Measurements from ENCODE around the gene ANTXR2. TPM values are rescaled to one million over a fixed set of nuclear protein-coding genes. Genes with fewer than 3 reads are reported as not detected.

Gene ANTXR2
- total and polyA plus RNA-seq, 9 of the 15 experiments (the other 6 are each of a cell fraction or from before 2014, with no cell fraction given): 10.1 to 83.8 (median 60.3) TPM

DNA sequence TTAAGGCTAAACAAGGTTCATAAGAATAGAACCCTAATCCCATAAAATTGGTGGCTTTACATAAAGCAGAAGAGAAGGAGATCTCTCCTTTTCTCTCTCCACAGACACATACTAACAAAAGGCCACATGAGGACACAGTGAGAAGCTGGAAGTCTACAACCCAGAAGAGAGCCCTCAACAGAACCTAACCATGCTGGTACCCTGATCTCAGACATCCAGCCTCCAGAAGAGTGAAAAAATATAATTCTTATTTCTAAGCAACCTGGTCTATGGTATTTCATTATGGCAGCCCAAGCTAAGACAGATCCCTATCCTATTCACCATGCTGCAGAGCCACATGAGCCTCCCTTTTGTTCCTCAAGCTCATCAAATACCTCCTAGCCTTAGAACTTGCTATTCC, 195.5 kb downstream of the ANTXR2 start:
- CTCF ChIA-PET (ENCODE audit: low intra/inter-chr PET ratio): no interaction called here
- POLR2A ChIA-PET: no interaction called here
- no TSS peak for BruUV-seq (replicated peaks)
- no peak overlapping the region for H3K4me3 ChIP-seq
- H2AFZ ChIP-seq (ENCODE audit: low read depth, low read length): no peak overlapping the region
- no peak for FAIRE-seq
- no peak for DNase-seq (ENCODE audit: extremely low read depth in 1 of 4, low spot score in 3 of 4)
- no peaks in the 10 kb centered on the region for H3K27me3 ChIP-seq (ENCODE audit: control insufficient read depth in 2 of 2, insufficient read depth in 2 of 2, low read length in 2 of 2)
- H3K36me3 ChIP-seq (ENCODE audit: control insufficient read depth, insufficient read depth, low read length): no peaks in the 10 kb centered on the region
- in situ Hi-C loops (cut with MboI) (no loop called here), intact Hi-C loops (cut with micrococcal nuclease) (no loop called here)
- H3K79me2 ChIP-seq (ENCODE audit: control insufficient read depth, insufficient read depth, low read length): no peaks in the 10 kb centered on the region
- no peaks in the 10 kb centered on the region for H3K9me1 ChIP-seq (ENCODE audit: control insufficient read depth, insufficient read depth, low read length)
- ATAC-seq: no peak
- H3K27ac ChIP-seq (ENCODE audit: extremely low read depth, low read depth, low read length): no peak overlapping the region
- H3K4me2 ChIP-seq (ENCODE audit: insufficient read depth, low read length): no peak overlapping the region
- 0 out of 2 replicates have a peak, but pooled peaks cover 2% of the 10 kb centered on the region for H3K9me3 ChIP-seq (replicated peaks; ENCODE audit: control insufficient read depth, insufficient read depth, low read depth, low read length)
- no peaks in the 10 kb centered on the region for H4K20me1 ChIP-seq (replicated peaks; ENCODE audit: control insufficient read depth, insufficient read depth, low read length)
- no peaks in the 10 kb centered on the region for H3K4me1 ChIP-seq (replicated peaks in 1 of 2; ENCODE audit: control insufficient read depth in 2 of 2, insufficient read depth in 2 of 2, low read length in 2 of 2)
- no peak overlapping the region for H3K9ac ChIP-seq (ENCODE audit: insufficient read depth in 1 of 2, low read depth in 2 of 2, low read length in 2 of 2)
- no peak for TF ChIP-seq MED1 (CRISPR knock-in tag; IDR thresholded peaks at IDR 0.05; ENCODE audit: borderline replicate concordance)
- TF ChIP-seq U2AF2 (optimal IDR thresholded peaks at IDR 0.05; ENCODE audit: low read depth, low read length): no peak
- TF ChIP-seq, protein P1, sequence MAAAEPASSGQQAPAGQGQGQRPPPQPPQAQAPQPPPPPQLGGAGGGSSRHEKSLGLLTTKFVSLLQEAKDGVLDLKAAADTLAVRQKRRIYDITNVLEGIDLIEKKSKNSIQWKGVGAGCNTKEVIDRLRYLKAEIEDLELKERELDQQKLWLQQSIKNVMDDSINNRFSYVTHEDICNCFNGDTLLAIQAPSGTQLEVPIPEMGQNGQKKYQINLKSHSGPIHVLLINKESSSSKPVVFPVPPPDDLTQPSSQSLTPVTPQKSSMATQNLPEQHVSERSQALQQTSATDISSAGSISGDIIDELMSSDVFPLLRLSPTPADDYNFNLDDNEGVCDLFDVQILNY (CRISPR knock-in tag; IDR thresholded peaks at IDR 0.05): no peak
- TF ChIP-seq SMARCA5 (IDR thresholded peaks at IDR 0.05): no peak
- no peak for TF ChIP-seq KDM2B (CRISPR knock-in tag; IDR thresholded peaks at IDR 0.05)
- no peak for TF ChIP-seq PTRF (tag; IDR thresholded peaks at IDR 0.05)
- no peak for TF ChIP-seq POLR3A (IDR thresholded peaks at IDR 0.05; ENCODE audit: borderline replicate concordance, extremely low read depth, insufficient read depth, insufficient read length)
- no peak for TF ChIP-seq NFE2 (IDR thresholded peaks at IDR 0.05; ENCODE audit: low read depth)
- no peak for TF ChIP-seq SMARCC2 (IDR thresholded peaks at IDR 0.05; ENCODE audit: low read depth)
- TF ChIP-seq, protein P2, sequence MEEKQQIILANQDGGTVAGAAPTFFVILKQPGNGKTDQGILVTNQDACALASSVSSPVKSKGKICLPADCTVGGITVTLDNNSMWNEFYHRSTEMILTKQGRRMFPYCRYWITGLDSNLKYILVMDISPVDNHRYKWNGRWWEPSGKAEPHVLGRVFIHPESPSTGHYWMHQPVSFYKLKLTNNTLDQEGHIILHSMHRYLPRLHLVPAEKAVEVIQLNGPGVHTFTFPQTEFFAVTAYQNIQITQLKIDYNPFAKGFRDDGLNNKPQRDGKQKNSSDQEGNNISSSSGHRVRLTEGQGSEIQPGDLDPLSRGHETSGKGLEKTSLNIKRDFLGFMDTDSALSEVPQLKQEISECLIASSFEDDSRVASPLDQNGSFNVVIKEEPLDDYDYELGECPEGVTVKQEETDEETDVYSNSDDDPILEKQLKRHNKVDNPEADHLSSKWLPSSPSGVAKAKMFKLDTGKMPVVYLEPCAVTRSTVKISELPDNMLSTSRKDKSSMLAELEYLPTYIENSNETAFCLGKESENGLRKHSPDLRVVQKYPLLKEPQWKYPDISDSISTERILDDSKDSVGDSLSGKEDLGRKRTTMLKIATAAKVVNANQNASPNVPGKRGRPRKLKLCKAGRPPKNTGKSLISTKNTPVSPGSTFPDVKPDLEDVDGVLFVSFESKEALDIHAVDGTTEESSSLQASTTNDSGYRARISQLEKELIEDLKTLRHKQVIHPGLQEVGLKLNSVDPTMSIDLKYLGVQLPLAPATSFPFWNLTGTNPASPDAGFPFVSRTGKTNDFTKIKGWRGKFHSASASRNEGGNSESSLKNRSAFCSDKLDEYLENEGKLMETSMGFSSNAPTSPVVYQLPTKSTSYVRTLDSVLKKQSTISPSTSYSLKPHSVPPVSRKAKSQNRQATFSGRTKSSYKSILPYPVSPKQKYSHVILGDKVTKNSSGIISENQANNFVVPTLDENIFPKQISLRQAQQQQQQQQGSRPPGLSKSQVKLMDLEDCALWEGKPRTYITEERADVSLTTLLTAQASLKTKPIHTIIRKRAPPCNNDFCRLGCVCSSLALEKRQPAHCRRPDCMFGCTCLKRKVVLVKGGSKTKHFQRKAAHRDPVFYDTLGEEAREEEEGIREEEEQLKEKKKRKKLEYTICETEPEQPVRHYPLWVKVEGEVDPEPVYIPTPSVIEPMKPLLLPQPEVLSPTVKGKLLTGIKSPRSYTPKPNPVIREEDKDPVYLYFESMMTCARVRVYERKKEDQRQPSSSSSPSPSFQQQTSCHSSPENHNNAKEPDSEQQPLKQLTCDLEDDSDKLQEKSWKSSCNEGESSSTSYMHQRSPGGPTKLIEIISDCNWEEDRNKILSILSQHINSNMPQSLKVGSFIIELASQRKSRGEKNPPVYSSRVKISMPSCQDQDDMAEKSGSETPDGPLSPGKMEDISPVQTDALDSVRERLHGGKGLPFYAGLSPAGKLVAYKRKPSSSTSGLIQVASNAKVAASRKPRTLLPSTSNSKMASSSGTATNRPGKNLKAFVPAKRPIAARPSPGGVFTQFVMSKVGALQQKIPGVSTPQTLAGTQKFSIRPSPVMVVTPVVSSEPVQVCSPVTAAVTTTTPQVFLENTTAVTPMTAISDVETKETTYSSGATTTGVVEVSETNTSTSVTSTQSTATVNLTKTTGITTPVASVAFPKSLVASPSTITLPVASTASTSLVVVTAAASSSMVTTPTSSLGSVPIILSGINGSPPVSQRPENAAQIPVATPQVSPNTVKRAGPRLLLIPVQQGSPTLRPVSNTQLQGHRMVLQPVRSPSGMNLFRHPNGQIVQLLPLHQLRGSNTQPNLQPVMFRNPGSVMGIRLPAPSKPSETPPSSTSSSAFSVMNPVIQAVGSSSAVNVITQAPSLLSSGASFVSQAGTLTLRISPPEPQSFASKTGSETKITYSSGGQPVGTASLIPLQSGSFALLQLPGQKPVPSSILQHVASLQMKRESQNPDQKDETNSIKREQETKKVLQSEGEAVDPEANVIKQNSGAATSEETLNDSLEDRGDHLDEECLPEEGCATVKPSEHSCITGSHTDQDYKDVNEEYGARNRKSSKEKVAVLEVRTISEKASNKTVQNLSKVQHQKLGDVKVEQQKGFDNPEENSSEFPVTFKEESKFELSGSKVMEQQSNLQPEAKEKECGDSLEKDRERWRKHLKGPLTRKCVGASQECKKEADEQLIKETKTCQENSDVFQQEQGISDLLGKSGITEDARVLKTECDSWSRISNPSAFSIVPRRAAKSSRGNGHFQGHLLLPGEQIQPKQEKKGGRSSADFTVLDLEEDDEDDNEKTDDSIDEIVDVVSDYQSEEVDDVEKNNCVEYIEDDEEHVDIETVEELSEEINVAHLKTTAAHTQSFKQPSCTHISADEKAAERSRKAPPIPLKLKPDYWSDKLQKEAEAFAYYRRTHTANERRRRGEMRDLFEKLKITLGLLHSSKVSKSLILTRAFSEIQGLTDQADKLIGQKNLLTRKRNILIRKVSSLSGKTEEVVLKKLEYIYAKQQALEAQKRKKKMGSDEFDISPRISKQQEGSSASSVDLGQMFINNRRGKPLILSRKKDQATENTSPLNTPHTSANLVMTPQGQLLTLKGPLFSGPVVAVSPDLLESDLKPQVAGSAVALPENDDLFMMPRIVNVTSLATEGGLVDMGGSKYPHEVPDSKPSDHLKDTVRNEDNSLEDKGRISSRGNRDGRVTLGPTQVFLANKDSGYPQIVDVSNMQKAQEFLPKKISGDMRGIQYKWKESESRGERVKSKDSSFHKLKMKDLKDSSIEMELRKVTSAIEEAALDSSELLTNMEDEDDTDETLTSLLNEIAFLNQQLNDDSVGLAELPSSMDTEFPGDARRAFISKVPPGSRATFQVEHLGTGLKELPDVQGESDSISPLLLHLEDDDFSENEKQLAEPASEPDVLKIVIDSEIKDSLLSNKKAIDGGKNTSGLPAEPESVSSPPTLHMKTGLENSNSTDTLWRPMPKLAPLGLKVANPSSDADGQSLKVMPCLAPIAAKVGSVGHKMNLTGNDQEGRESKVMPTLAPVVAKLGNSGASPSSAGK (IDR thresholded peaks at IDR 0.05): no peak
- no peak for TF ChIP-seq CHD1 (IDR thresholded peaks at IDR 0.05; ENCODE audit: low read length)
- TF ChIP-seq ZC3H4 (CRISPR knock-in tag; IDR thresholded peaks at IDR 0.05; ENCODE audit: borderline replicate concordance): no peak
- no peak for TF ChIP-seq NCOA6 (IDR thresholded peaks at IDR 0.05)

Measured in K562 (cell line).